Ectodermal cell (in vitro differentiated cells): Measurements from ENCODE around the gene FAM181A.

Experiments
- H3K27ac ChIP-seq: 2 replicates; pipeline ENCODE4 v1.7.0; 2013; ENCODE audit warnings: mild to moderate bottlenecking, low read depth, low read length; ENCODE audit not compliant: insufficient read depth, poor library complexity, severe bottlenecking
- H3K27me3 ChIP-seq: 2 replicates; pipeline ENCODE4 v1.7.0; 2013; ENCODE audit warnings: mild to moderate bottlenecking, low read length; ENCODE audit not compliant: insufficient read depth, control insufficient read depth, poor library complexity, severe bottlenecking
- H3K36me3 ChIP-seq: one replicate; pipeline ENCODE4 v1.7.0; 2013; ENCODE audit warnings: low read length; ENCODE audit not compliant: control insufficient read depth, insufficient read depth
- H3K4me1 ChIP-seq: one replicate; pipeline ENCODE4 v1.7.0; 2013; ENCODE audit warnings: low read length; ENCODE audit not compliant: control insufficient read depth, insufficient read depth
- H3K4me3 ChIP-seq: 2 replicates; pipeline ENCODE4 v1.7.0; 2013; ENCODE audit warnings: low read depth, low read length, control low read depth; ENCODE audit not compliant: insufficient read depth
- H3K9me3 ChIP-seq: 2 replicates; pipeline ENCODE4 v1.7.0; 2013; ENCODE audit warnings: mild to moderate bottlenecking, low read length, moderate library complexity; ENCODE audit not compliant: control insufficient read depth
- WGBS, 2 experiments: methylation state at CpG; one replicate each; pipeline ENCODE4 v1.1.7; 2013; ENCODE audit warnings: missing lambda C conversion rate in 2 of 2; 5-methylcytosine and 5-hydroxymethylcytosine counted together

FAM181A gene

GRCh38 chr14:93963692-93964091 lies 36.5 kb downstream of the FAM181A start:
- Histone ChIP-seq H3K27me3 (no peaks in the 10 kb centered on the region), H3K4me1 (no peaks in the 10 kb centered on the region), H3K27ac (no peak overlapping the region), H3K4me3 (no peak overlapping the region), H3K36me3 (no peaks in the 10 kb centered on the region), H3K9me3 (no peaks in the 10 kb centered on the region)
- WGBS, 2 experiments, result 94 to 95% methylated on average over 4 of the region's 4 CpGs

GRCh38 chr14:93964281-93964680 lies 37.1 kb downstream of the FAM181A start:
- Histone ChIP-seq H3K36me3 (no peaks in the 10 kb centered on the region), H3K27me3 (no peaks in the 10 kb centered on the region), H3K4me1 (no peaks in the 10 kb centered on the region), H3K27ac (no peak overlapping the region), H3K4me3 (no peak overlapping the region), H3K9me3 (no peaks in the 10 kb centered on the region)
- 94 to 95% methylated on average over 10 of the region's 10 CpGs for WGBS, 2 experiments

- H3K9me3 ChIP-seq, result no peaks in the 10 kb centered on the region
- 92 to 93% methylated on average over 3 of the region's 3 CpGs for WGBS, 2 experiments
- no peaks in the 10 kb centered on the region for H3K36me3 ChIP-seq
- H3K4me1 ChIP-seq, result no peaks in the 10 kb centered on the region
- H3K27ac ChIP-seq, result no peak overlapping the region
- H3K27me3 ChIP-seq, result no peaks in the 10 kb centered on the region
- no peak overlapping the region for H3K4me3 ChIP-seq
These were observed 37.7 kb downstream of the FAM181A start for GRCh38 chr14:93964820-93965286.

DNA sequence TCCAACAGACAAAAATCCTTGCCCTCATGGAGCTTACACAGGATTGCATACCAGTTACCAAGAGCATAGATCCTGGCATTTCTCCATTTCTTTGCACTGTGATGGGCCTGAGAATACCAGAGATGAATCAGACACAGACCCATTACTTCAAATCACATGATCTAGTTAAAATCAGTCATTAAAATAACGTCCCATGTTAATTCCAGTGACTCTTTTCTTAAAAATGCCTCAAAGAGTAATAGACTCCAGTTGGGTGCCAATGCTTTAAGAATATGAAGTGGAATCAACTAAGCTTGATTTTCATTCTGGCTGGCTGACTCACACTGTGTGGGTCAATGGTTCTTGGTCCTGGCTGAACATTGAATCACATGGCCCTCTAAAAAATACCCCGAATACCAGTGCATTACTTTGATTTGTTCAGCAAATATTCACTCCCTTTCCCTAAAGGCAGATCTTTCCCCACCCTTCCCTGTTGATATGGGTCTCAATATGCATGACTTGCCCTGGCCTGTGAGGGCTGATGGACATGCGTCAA lies 38.2 kb downstream of the FAM181A start:
- H3K4me3 ChIP-seq, result no peak overlapping the region
- no peaks in the 10 kb centered on the region for H3K36me3 ChIP-seq
- no peaks in the 10 kb centered on the region for H3K27me3 ChIP-seq
- no peak overlapping the region for H3K27ac ChIP-seq
- no peaks in the 10 kb centered on the region for H3K9me3 ChIP-seq
- WGBS, 2 experiments, result 88 to 98% methylated on average over 3 of the region's 3 CpGs
- no peaks in the 10 kb centered on the region for H3K4me1 ChIP-seq

- H3K36me3 ChIP-seq, result no peaks in the 10 kb centered on the region
- H3K27ac ChIP-seq, result no peak overlapping the region
- no peaks in the 10 kb centered on the region for H3K27me3 ChIP-seq
- H3K9me3 ChIP-seq, result no peaks in the 10 kb centered on the region
- WGBS, 2 experiments, result 93 to 98% methylated on average over 3 of the region's 3 CpGs
- no peak overlapping the region for H3K4me3 ChIP-seq
- no peaks in the 10 kb centered on the region for H3K4me1 ChIP-seq
These were observed 38.9 kb downstream of the FAM181A start for GRCh38 chr14:93965946-93966474.

- Histone ChIP-seq H3K4me3 (no peak overlapping the region), H3K36me3 (no peaks in the 10 kb centered on the region), H3K27ac (no peak overlapping the region), H3K4me1 (no peaks in the 10 kb centered on the region), H3K27me3 (no peaks in the 10 kb centered on the region), H3K9me3 (no peaks in the 10 kb centered on the region)
- WGBS, 2 experiments, result 86 to 88% methylated on average over 10 of the region's 10 CpGs
These were observed 40.6 kb downstream of the FAM181A start for GRCh38 chr14:93967637-93968250.

DNA sequence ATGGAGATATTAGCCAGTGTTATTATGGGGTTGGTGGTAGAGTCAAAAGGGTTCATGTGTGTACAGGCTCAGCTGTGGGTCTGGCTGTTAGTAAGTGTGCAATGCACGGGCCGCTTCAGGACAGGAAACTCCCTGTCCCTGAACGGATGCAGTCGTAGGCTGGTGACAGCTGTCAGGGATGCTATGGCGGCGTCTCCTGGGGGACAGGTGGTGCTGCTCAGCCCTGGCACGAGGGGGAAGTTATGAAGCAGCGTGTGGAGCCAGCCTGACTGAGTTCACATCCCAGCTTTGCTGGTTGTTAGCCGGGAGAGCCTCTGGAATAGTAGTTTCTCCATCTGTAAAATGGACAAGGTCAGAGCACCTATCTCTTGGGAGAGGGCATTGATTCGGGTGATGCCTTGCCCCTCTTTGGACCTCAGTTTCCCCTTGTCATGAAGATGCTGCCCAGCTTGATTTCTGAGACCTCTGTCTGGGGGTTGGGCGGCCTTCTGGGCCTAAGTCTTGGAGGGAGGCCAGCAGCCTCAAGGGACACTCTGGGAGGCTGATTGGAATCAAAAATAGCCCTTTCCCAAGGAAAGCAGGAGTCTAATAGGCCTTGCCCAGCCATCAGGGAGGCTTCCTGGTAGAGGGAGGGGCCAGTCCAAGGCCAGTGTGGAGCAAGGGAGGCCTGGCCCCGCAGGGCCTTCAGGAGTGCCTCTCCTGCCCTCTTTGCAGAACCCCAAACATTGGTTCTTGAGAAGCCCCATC lies 42.1 kb downstream of the FAM181A start:
- 88 to 89% methylated on average over 12 of the region's 12 CpGs for WGBS, 2 experiments
- Histone ChIP-seq H3K27me3 (no peaks in the 10 kb centered on the region), H3K36me3 (no peaks in the 10 kb centered on the region), H3K9me3 (no peaks in the 10 kb centered on the region), H3K27ac (no peak overlapping the region), H3K4me1 (no peaks in the 10 kb centered on the region), H3K4me3 (no peak overlapping the region)

GRCh38 chr14:93970585-93970964 lies 43.4 kb downstream of the FAM181A start:
- Histone ChIP-seq H3K4me1 (no peaks in the 10 kb centered on the region), H3K27ac (no peak overlapping the region), H3K27me3 (no peaks in the 10 kb centered on the region), H3K9me3 (no peaks in the 10 kb centered on the region), H3K36me3 (no peaks in the 10 kb centered on the region), H3K4me3 (no peak overlapping the region)
- WGBS, 2 experiments, result 71% methylated on average over 8 to 9 of the region's 9 CpGs

DNA sequence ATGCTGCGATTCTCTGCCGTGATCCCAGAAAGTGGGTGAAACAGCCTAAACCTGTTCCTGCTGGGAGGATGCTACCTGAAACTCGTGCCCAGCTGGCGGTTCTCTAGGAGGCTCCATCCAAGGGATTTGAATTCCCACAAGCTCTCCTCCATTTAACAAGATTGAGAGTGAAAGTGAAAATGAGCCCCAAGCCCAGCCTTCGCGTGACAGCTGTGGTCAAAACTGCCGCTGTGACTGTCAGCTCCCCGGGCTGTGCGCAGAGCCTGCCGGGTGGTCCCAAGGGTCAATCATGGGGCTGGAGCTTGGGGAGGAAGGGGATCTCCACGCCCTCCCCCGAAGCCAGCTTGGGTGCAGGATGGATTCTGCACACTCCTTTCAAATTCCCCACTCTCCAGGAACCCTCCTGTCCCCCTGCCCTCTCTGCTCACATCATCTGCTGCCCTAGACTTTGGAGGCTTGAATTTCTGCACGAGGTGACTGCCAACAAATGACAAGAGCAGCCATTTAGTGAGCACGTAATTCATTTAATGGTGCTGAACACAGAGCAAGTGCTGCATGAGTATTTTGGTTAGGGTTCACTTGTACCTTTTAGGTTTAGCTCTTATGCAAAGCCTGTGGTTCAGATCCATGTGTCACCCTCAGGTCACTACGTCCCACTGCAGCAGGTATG lies 44.0 kb downstream of the FAM181A start:
- Histone ChIP-seq H3K27ac (no peak overlapping the region), H3K9me3 (no peaks in the 10 kb centered on the region), H3K27me3 (no peaks in the 10 kb centered on the region), H3K36me3 (no peaks in the 10 kb centered on the region), H3K4me1 (peaks cover under 1% of the 10 kb centered on the region), H3K4me3 (no peak overlapping the region)
- 85 to 88% methylated on average over 15 of the region's 15 CpGs for WGBS, 2 experiments

- Histone ChIP-seq H3K9me3 (no peaks in the 10 kb centered on the region), H3K4me1 (peaks cover 4% of the 10 kb centered on the region), H3K27ac (no peak overlapping the region), H3K36me3 (no peaks in the 10 kb centered on the region), H3K27me3 (no peaks in the 10 kb centered on the region), H3K4me3 (no peak overlapping the region)
- 100% methylated on average over 1 of the region's 3 CpGs; no CpG with 5 or more reads in 1 of the 2 experiments for WGBS, 2 experiments
These were observed 44.5 kb downstream of the FAM181A start for GRCh38 chr14:93971635-93972027.
